Measurements from ENCODE around the gene PLCB1. TPM values are rescaled to one million over a fixed set of nuclear protein-coding genes. Genes with fewer than 3 reads are reported as not detected.

The PLCB1 gene
- polyA plus RNA-seq, 3 donors from 2014 or later: 11.0 to 20.4 (median 12.6) TPM

GRCh38 chr20:8909596-8909995, 777.5 kb downstream of the PLCB1 start:
- no peaks in the 10 kb centered on the region for H3K4me1 Mint-ChIP-seq
- no peak for DNase-seq
- H3K4me3 Mint-ChIP-seq: no peak overlapping the region
- H3K36me3 Mint-ChIP-seq: no peaks in the 10 kb centered on the region
- H3K27ac Mint-ChIP-seq: no peak overlapping the region
- H3K9me3 Mint-ChIP-seq: peaks cover 0 to 2% (median under 1%) of the 10 kb centered on the region in 6 donors
- H3K27me3 Mint-ChIP-seq (ENCODE audit: low read depth in 3 of 3): peaks cover 0 to 3% (median 2%) of the 10 kb centered on the region in 3 donors

- H3K36me3 Mint-ChIP-seq: no peaks in the 10 kb centered on the region
- H3K4me3 Mint-ChIP-seq: no peak overlapping the region
- no peak overlapping the region for H3K27ac Mint-ChIP-seq
- H3K9me3 Mint-ChIP-seq: peaks cover 0 to 9% (median 2%) of the 10 kb centered on the region in 6 donors
- no peaks in the 10 kb centered on the region for H3K4me1 Mint-ChIP-seq
- peaks cover 2 to 5% (median 2%) of the 10 kb centered on the region in 3 donors for H3K27me3 Mint-ChIP-seq (ENCODE audit: low read depth in 3 of 3)
- no peak for DNase-seq
Observed at GRCh38 chr20:8912096-8912495, 780.0 kb downstream of the PLCB1 start.

- no peak overlapping the region for H3K27ac Mint-ChIP-seq
- DNase-seq: no peak
- peaks cover 2 to 5% (median 3%) of the 10 kb centered on the region in 3 donors for H3K27me3 Mint-ChIP-seq (ENCODE audit: low read depth in 3 of 3)
- no peaks in the 10 kb centered on the region for H3K4me1 Mint-ChIP-seq
- peaks cover 0 to 9% (median 2%) of the 10 kb centered on the region in 6 donors for H3K9me3 Mint-ChIP-seq
- no peaks in the 10 kb centered on the region for H3K36me3 Mint-ChIP-seq
- no peak overlapping the region for H3K4me3 Mint-ChIP-seq
Observed at GRCh38 chr20:8912731-8913130, 780.7 kb downstream of the PLCB1 start.

- no peaks in the 10 kb centered on the region for H3K36me3 Mint-ChIP-seq
- no peak for DNase-seq
- H3K27ac Mint-ChIP-seq: no peak overlapping the region
- H3K9me3 Mint-ChIP-seq: peaks cover 0 to 9% (median 2%) of the 10 kb centered on the region in 6 donors
- no peaks in the 10 kb centered on the region for H3K4me1 Mint-ChIP-seq
- H3K27me3 Mint-ChIP-seq (ENCODE audit: low read depth in 3 of 3): peaks cover 0 to 5% (median 3%) of the 10 kb centered on the region in 3 donors
- H3K4me3 Mint-ChIP-seq: no peak overlapping the region
Observed at GRCh38 chr20:8913456-8913855, 781.4 kb downstream of the PLCB1 start.

- Mint-ChIP-seq H3K27me3 (ENCODE audit: low read depth in 3 of 3) (peaks cover 0 to 5% (median 3%) of the 10 kb centered on the region in 3 donors), H3K9me3 (peaks cover 0 to 9% (median 2%) of the 10 kb centered on the region in 6 donors), H3K27ac (no peak overlapping the region), H3K4me1 (no peaks in the 10 kb centered on the region), H3K36me3 (no peaks in the 10 kb centered on the region), H3K4me3 (no peak overlapping the region)
- DNase-seq: no peak
Observed at GRCh38 chr20:8914421-8914820, 782.4 kb downstream of the PLCB1 start.

- Mint-ChIP-seq H3K4me3 (no peak overlapping the region), H3K36me3 (peaks cover 0 to 2% (median 0%) of the 10 kb centered on the region in 3 donors), H3K27me3 (ENCODE audit: low read depth in 3 of 3) (peaks cover 0 to 5% (median 3%) of the 10 kb centered on the region in 3 donors), H3K4me1 (no peaks in the 10 kb centered on the region), H3K27ac (no peak overlapping the region), H3K9me3 (peaks cover 0 to 13% (median 3%) of the 10 kb centered on the region in 6 donors)
- no peak for DNase-seq
Observed at GRCh38 chr20:8917084-8917483, 785.0 kb downstream of the PLCB1 start.

GRCh38 chr20:8918145-8918544, 786.1 kb downstream of the PLCB1 start:
- H3K36me3 Mint-ChIP-seq: peaks cover 0 to 4% (median 0%) of the 10 kb centered on the region in 3 donors
- DNase-seq: no peak
- H3K4me3 Mint-ChIP-seq: no peak overlapping the region
- H3K9me3 Mint-ChIP-seq: peaks cover 0 to 13% (median 4%) of the 10 kb centered on the region in 6 donors
- H3K4me1 Mint-ChIP-seq: no peaks in the 10 kb centered on the region
- H3K27ac Mint-ChIP-seq: no peak overlapping the region
- peaks cover 0 to 5% (median 3%) of the 10 kb centered on the region in 3 donors for H3K27me3 Mint-ChIP-seq (ENCODE audit: low read depth in 3 of 3)

- H3K36me3 Mint-ChIP-seq: peaks cover 0 to 4% (median 0%) of the 10 kb centered on the region in 3 donors
- H3K27ac Mint-ChIP-seq: no peak overlapping the region
- peaks cover 0 to 9% (median 1%) of the 10 kb centered on the region in 6 donors for H3K9me3 Mint-ChIP-seq
- no peak for DNase-seq
- H3K27me3 Mint-ChIP-seq (ENCODE audit: low read depth in 3 of 3): peaks cover 1 to 2% (median 2%) of the 10 kb centered on the region in 3 donors
- no peak overlapping the region for H3K4me3 Mint-ChIP-seq
- H3K4me1 Mint-ChIP-seq: no peaks in the 10 kb centered on the region
Observed at GRCh38 chr20:8924539-8924938, 792.5 kb downstream of the PLCB1 start.

- no peaks in the 10 kb centered on the region for H3K4me1 Mint-ChIP-seq
- peaks cover 0 to 5% (median under 1%) of the 10 kb centered on the region in 6 donors for H3K9me3 Mint-ChIP-seq
- H3K4me3 Mint-ChIP-seq: no peak overlapping the region
- peaks cover 1 to 2% (median 2%) of the 10 kb centered on the region in 3 donors for H3K27me3 Mint-ChIP-seq (ENCODE audit: low read depth in 3 of 3)
- no peaks in the 10 kb centered on the region for H3K36me3 Mint-ChIP-seq
- no peak overlapping the region for H3K27ac Mint-ChIP-seq
- no peak for DNase-seq
Observed at GRCh38 chr20:8930726-8931125, 798.7 kb downstream of the PLCB1 start.

- Mint-ChIP-seq H3K36me3 (no peaks in the 10 kb centered on the region), H3K4me3 (no peak overlapping the region), H3K27me3 (ENCODE audit: low read depth in 3 of 3) (peaks cover 1 to 3% (median 2%) of the 10 kb centered on the region in 3 donors), H3K4me1 (no peaks in the 10 kb centered on the region), H3K9me3 (peaks cover 0 to 4% (median 2%) of the 10 kb centered on the region in 6 donors), H3K27ac (no peak overlapping the region)
- DNase-seq: no peak
Observed at GRCh38 chr20:8932192-8933165, 800.4 kb downstream of the PLCB1 start.

GRCh38 chr20:8933381-8933807, 801.3 kb downstream of the PLCB1 start:
- no peaks in the 10 kb centered on the region for H3K4me1 Mint-ChIP-seq
- H3K27me3 Mint-ChIP-seq (ENCODE audit: low read depth in 3 of 3): peaks cover 0 to 3% (median 0%) of the 10 kb centered on the region in 3 donors
- no peaks in the 10 kb centered on the region for H3K36me3 Mint-ChIP-seq
- H3K4me3 Mint-ChIP-seq: no peak overlapping the region
- H3K9me3 Mint-ChIP-seq: peaks cover 0 to 4% (median under 1%) of the 10 kb centered on the region in 6 donors
- DNase-seq: no peak
- H3K27ac Mint-ChIP-seq: no peak overlapping the region

- peaks cover 0 to 4% (median under 1%) of the 10 kb centered on the region in 6 donors for H3K9me3 Mint-ChIP-seq
- H3K4me1 Mint-ChIP-seq: no peaks in the 10 kb centered on the region
- no peak overlapping the region for H3K27ac Mint-ChIP-seq
- no peak for DNase-seq
- H3K27me3 Mint-ChIP-seq (ENCODE audit: low read depth in 3 of 3): peaks cover 0 to 3% (median 0%) of the 10 kb centered on the region in 3 donors
- no peaks in the 10 kb centered on the region for H3K36me3 Mint-ChIP-seq
- H3K4me3 Mint-ChIP-seq: no peak overlapping the region
Observed at GRCh38 chr20:8934362-8934761, 802.3 kb downstream of the PLCB1 start.
